A204.1 (cell line): Measurements from ENCODE around the gene PTPRD.

Experiments used
- FAIRE-seq: peaks from 2 replicates; lab custom pipeline; 2012; peaks lifted over from hg19 to GRCh38; lab: Jason Lieb, UNC

The PTPRD gene

GRCh38 chr9:9750719-9751118 lies 862.1 kb downstream of the PTPRD start:
- no peak for FAIRE-seq

GRCh38 chr9:9749591-9749990 lies 863.2 kb downstream of the PTPRD start:
- no peak for FAIRE-seq

- FAIRE-seq: no peak
Measured at GRCh38 chr9:9747787-9748186, 865.0 kb downstream of the PTPRD start.

- FAIRE-seq: no peak
Measured at GRCh38 chr9:9746826-9747225, 866.0 kb downstream of the PTPRD start.

GRCh38 chr9:9743822-9744221 lies 869.0 kb downstream of the PTPRD start:
- no peak for FAIRE-seq

GRCh38 chr9:9730174-9730573 lies 882.6 kb downstream of the PTPRD start:
- no peak for FAIRE-seq

- FAIRE-seq: no peak
Measured at GRCh38 chr9:9729082-9729481, 883.7 kb downstream of the PTPRD start.

GRCh38 chr9:9719373-9720112 lies 893.3 kb downstream of the PTPRD start:
- no peak for FAIRE-seq

GRCh38 chr9:9718691-9719090 lies 894.1 kb downstream of the PTPRD start:
- no peak for FAIRE-seq

- no peak for FAIRE-seq
Measured at GRCh38 chr9:9679433-9679832, 933.4 kb downstream of the PTPRD start.

- FAIRE-seq: peak; percentile 27
Measured at GRCh38 chr9:9674461-9674860, 938.3 kb downstream of the PTPRD start.

GRCh38 chr9:9670454-9670853 lies 942.3 kb downstream of the PTPRD start:
- no peak for FAIRE-seq

- FAIRE-seq: no peak
Measured at GRCh38 chr9:9645006-9645405, 967.8 kb downstream of the PTPRD start.

GRCh38 chr9:9631284-9631683 lies 981.5 kb downstream of the PTPRD start:
- no peak for FAIRE-seq

GRCh38 chr9:9625248-9625647 lies 987.6 kb downstream of the PTPRD start:
- no peak for FAIRE-seq

- no peak for FAIRE-seq
Measured at GRCh38 chr9:9623506-9623905, 989.3 kb downstream of the PTPRD start.

- no peak for FAIRE-seq
Measured at GRCh38 chr9:9621355-9621940, 991.4 kb downstream of the PTPRD start.

GRCh38 chr9:9620736-9621135 lies 992.1 kb downstream of the PTPRD start:
- no peak for FAIRE-seq

- no peak for FAIRE-seq
Measured at GRCh38 chr9:9615086-9615485, 997.7 kb downstream of the PTPRD start.

- FAIRE-seq: no peak
Measured at GRCh38 chr9:9614607-9615006, 998.2 kb downstream of the PTPRD start.

- FAIRE-seq: no peak
Measured at GRCh38 chr9:9612755-9613154, 1000.0 kb downstream of the PTPRD start.

- FAIRE-seq: no peak
Measured at GRCh38 chr9:9612270-9612669, 1000.5 kb downstream of the PTPRD start.

GRCh38 chr9:9605681-9606080 lies 1007.1 kb downstream of the PTPRD start:
- FAIRE-seq: no peak

- no peak for FAIRE-seq
Measured at GRCh38 chr9:9603345-9603744, 1009.5 kb downstream of the PTPRD start.
